NCI-H2227 (cell line): ENCODE results near the gene INPP4B.
"Not testable (repeated sequence)": the region's sequence is repeated elsewhere in the genome, so short reads cannot be mapped to it uniquely, and the experiment has no call there.

Experiments
- DNase-seq: peaks from one replicate; lab custom pipeline; 2025; ENCODE audit not compliant: unreplicated experiment; lab: John Stamatoyannopoulos, UW

INPP4B gene

GRCh38 chr4:142826503-142827241, 19.4 kb downstream of the INPP4B start:
- DNase-seq: no peak

GRCh38 chr4:142824368-142824767, 21.7 kb downstream of the INPP4B start:
- DNase-seq: no peak

GRCh38 chr4:142823796-142824195, 22.3 kb downstream of the INPP4B start:
- DNase-seq: no peak

GRCh38 chr4:142818476-142818875, 27.6 kb downstream of the INPP4B start:
- no peak for DNase-seq

GRCh38 chr4:142818031-142818430, 28.1 kb downstream of the INPP4B start:
- DNase-seq: no peak

- DNase-seq: no peak
Measured at GRCh38 chr4:142817442-142817841, 28.7 kb downstream of the INPP4B start.

- DNase-seq: no peak
Measured at GRCh38 chr4:142815834-142816233, 30.3 kb downstream of the INPP4B start.

GRCh38 chr4:142813388-142813787, 32.7 kb downstream of the INPP4B start:
- no peak for DNase-seq

- no peak for DNase-seq
Measured at GRCh38 chr4:142812091-142812490, 34.0 kb downstream of the INPP4B start.

- no peak for DNase-seq
Measured at GRCh38 chr4:142811034-142811433, 35.1 kb downstream of the INPP4B start.

- DNase-seq: no peak
Measured at GRCh38 chr4:142809559-142809958, 36.5 kb downstream of the INPP4B start.

GRCh38 chr4:142803879-142804278, 42.2 kb downstream of the INPP4B start:
- DNase-seq: not testable (repeated sequence)

- DNase-seq: no peak
Measured at GRCh38 chr4:142801966-142802365, 44.1 kb downstream of the INPP4B start.

- no peak for DNase-seq
Measured at GRCh38 chr4:142781114-142781513, 65.0 kb downstream of the INPP4B start.

- no peak for DNase-seq
Measured at GRCh38 chr4:142778900-142779299, 67.2 kb downstream of the INPP4B start.

GRCh38 chr4:142778430-142778829, 67.7 kb downstream of the INPP4B start:
- no peak for DNase-seq

- no peak for DNase-seq
Measured at GRCh38 chr4:142777045-142777743, 68.9 kb downstream of the INPP4B start.

GRCh38 chr4:142776026-142776425, 70.1 kb downstream of the INPP4B start:
- no peak for DNase-seq

GRCh38 chr4:142773505-142773904, 72.6 kb downstream of the INPP4B start:
- no peak for DNase-seq

GRCh38 chr4:142762280-142762679, 83.8 kb downstream of the INPP4B start:
- no peak for DNase-seq

- DNase-seq: no peak
Measured at GRCh38 chr4:142752202-142752786, 93.8 kb downstream of the INPP4B start.

- no peak for DNase-seq
Measured at GRCh38 chr4:142743121-142743825, 102.8 kb downstream of the INPP4B start.
